ENCODE results near the gene SMCO4.

SMCO4 gene

DNA sequence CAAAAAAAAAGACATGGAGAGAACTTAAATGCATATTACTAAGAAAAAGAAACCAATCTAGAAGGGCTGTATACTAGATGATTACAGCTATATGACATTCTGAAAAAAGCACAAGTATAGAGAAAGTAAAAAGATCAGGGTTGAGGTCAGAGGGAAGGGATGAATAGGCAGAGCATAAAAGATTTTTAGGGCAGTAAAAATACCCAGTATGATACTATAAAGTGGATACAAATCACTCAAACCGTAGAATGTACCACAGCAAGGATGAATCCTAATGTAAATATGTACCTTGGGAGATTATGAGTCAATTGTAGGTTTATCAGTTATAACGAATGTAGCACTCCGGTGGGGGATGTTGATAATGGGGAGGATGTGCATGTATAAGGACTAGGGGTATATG lies 29.4 kb upstream of the SMCO4 start:
- H3K9me3 Mint-ChIP-seq, result peaks cover 6% of the 10 kb centered on the region
- no peak overlapping the region for H3K4me3 Mint-ChIP-seq
- no peaks in the 10 kb centered on the region for H3K36me3 Mint-ChIP-seq (ENCODE audit: low read depth)
- no peaks in the 10 kb centered on the region for H3K27me3 Mint-ChIP-seq (ENCODE audit: low read depth)
- TF ChIP-seq CTCF (IDR thresholded peaks at IDR 0.05; ENCODE audit: unreplicated experiment in 3 of 3), result no peak
- H3K27ac Mint-ChIP-seq, result no peak overlapping the region
- H3K4me1 Mint-ChIP-seq, result no peaks in the 10 kb centered on the region

DNA sequence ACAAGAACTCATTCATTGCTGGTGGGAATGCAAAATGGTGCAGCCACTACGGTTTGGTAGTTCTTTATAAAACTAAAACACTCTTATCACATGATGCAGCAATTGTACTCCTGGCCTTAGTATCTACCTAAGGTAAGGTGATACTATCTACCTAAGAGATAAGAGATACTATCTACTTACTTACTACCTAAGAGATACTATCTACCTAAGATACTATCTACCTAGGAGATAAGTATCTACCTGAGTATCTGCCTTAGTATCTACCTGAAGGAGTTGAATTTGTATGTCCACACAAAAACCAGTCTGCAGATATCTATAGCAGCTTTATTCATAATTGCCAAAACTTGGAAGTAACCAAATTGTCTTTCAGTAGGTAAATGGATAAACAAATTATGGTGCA lies 29.0 kb upstream of the SMCO4 start:
- H3K4me3 Mint-ChIP-seq, result no peak overlapping the region
- no peak for TF ChIP-seq CTCF (IDR thresholded peaks at IDR 0.05; ENCODE audit: unreplicated experiment in 3 of 3)
- no peaks in the 10 kb centered on the region for H3K27me3 Mint-ChIP-seq (ENCODE audit: low read depth)
- H3K27ac Mint-ChIP-seq, result no peak overlapping the region
- peaks cover 6% of the 10 kb centered on the region for H3K9me3 Mint-ChIP-seq
- no peaks in the 10 kb centered on the region for H3K36me3 Mint-ChIP-seq (ENCODE audit: low read depth)
- H3K4me1 Mint-ChIP-seq, result peaks cover 2% of the 10 kb centered on the region

- no peaks in the 10 kb centered on the region for H3K36me3 Mint-ChIP-seq (ENCODE audit: low read depth)
- H3K27me3 Mint-ChIP-seq (ENCODE audit: low read depth), result no peaks in the 10 kb centered on the region
- peaks cover 6% of the 10 kb centered on the region for H3K9me3 Mint-ChIP-seq
- H3K4me1 Mint-ChIP-seq, result peaks cover 5% of the 10 kb centered on the region
- H3K4me3 Mint-ChIP-seq, result no peak overlapping the region
- no peak overlapping the region for H3K27ac Mint-ChIP-seq
- no peak for TF ChIP-seq CTCF (IDR thresholded peaks at IDR 0.05; ENCODE audit: unreplicated experiment in 3 of 3)
Measured at GRCh38 chr11:93571612-93572011, 28.4 kb upstream of the SMCO4 start.

- H3K27me3 Mint-ChIP-seq (ENCODE audit: low read depth), result no peaks in the 10 kb centered on the region
- H3K9me3 Mint-ChIP-seq, result peaks cover 3% of the 10 kb centered on the region
- H3K27ac Mint-ChIP-seq, result no peak overlapping the region
- TF ChIP-seq CTCF (IDR thresholded peaks at IDR 0.05; ENCODE audit: unreplicated experiment in 3 of 3), result no peak
- peaks cover 5% of the 10 kb centered on the region for H3K4me1 Mint-ChIP-seq
- no peaks in the 10 kb centered on the region for H3K36me3 Mint-ChIP-seq (ENCODE audit: low read depth)
- H3K4me3 Mint-ChIP-seq, result no peak overlapping the region
Measured at GRCh38 chr11:93570759-93571413, 27.7 kb upstream of the SMCO4 start.

- Mint-ChIP-seq H3K4me3 (no peak overlapping the region), H3K36me3 (ENCODE audit: low read depth) (no peaks in the 10 kb centered on the region), H3K9me3 (no peaks in the 10 kb centered on the region), H3K27me3 (ENCODE audit: low read depth) (no peaks in the 10 kb centered on the region), H3K27ac (no peak overlapping the region), H3K4me1 (peaks cover 12% of the 10 kb centered on the region)
- no peak for TF ChIP-seq CTCF (IDR thresholded peaks at IDR 0.05; ENCODE audit: unreplicated experiment in 3 of 3)
Measured at GRCh38 chr11:93569496-93569895, 26.3 kb upstream of the SMCO4 start.

DNA sequence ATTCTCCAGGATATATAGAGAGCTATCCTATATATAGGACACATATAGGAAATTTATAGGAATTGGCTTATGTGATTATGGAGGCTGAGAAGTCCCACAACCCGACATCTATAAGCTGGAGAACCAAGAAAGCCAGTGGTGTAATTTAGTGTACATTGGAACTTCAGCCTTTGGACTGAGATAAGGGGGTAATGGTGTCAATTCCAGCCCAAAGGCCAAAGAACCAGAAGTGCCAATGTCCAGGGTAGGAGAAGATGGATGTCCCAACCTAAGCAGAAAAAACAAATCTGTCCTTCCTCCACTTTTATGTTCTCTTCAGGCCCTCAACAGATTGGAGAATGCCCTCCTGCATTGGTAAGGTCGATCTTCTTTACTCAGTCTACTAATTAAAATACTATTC lies 25.5 kb upstream of the SMCO4 start:
- Mint-ChIP-seq H3K4me1 (peaks cover 12% of the 10 kb centered on the region), H3K27me3 (ENCODE audit: low read depth) (peaks cover 1% of the 10 kb centered on the region), H3K36me3 (ENCODE audit: low read depth) (no peaks in the 10 kb centered on the region), H3K27ac (no peak overlapping the region), H3K9me3 (no peaks in the 10 kb centered on the region), H3K4me3 (no peak overlapping the region)
- no peak for TF ChIP-seq CTCF (IDR thresholded peaks at IDR 0.05; ENCODE audit: unreplicated experiment in 3 of 3)
